GM18867 (cell line): ENCODE results near the gene CUTA.
"Not testable (repeated sequence)": the region's sequence is repeated elsewhere in the genome, so short reads cannot be mapped to it uniquely, and the experiment has no call there.

ENCODE experiments used
- ATAC-seq: cut with Tn5 transposase; IDR thresholded peaks from one replicate; pipeline ENCODE4 v1.9.1; 2021; ENCODE audit warnings: mild to moderate bottlenecking, moderate library complexity; ENCODE audit not compliant: unreplicated experiment

CUTA gene

GRCh38 chr6:33373960-33374910, 43.7 kb downstream of the CUTA start:
- no peak for ATAC-seq

- ATAC-seq = no peak
Observed at GRCh38 chr6:33372526-33373123, 45.3 kb downstream of the CUTA start.

- not testable (repeated sequence) for ATAC-seq
Observed at GRCh38 chr6:33371901-33372300, 46.0 kb downstream of the CUTA start.

- not testable (repeated sequence) for ATAC-seq
Observed at GRCh38 chr6:33367715-33368025, 50.2 kb downstream of the CUTA start.

- no peak for ATAC-seq
Observed at GRCh38 chr6:33367009-33367714, 50.7 kb downstream of the CUTA start.
